CD14-positive monocyte (primary cell): Measurements from ENCODE around the gene NFATC2. TPM values are rescaled to one million over a fixed set of nuclear protein-coding genes. Genes with fewer than 3 reads are reported as not detected.

Experiments used
- DNase-seq, 3 donors: peaks; one replicate each; pipeline ENCODE4 v3.0.0-alpha.2; 2011 to 2022
- H2AFZ ChIP-seq: 2 replicates; pipeline ENCODE4 v1.6.0; 2012; ENCODE audit warnings: mild to moderate bottlenecking, low read depth, low read length, inconsistent platforms; ENCODE audit not compliant: insufficient read depth, poor library complexity, severe bottlenecking
- H3K27ac ChIP-seq, 2 donors: 1 replicate in 1 of 2; 2 replicates in 1 of 2; pipeline ENCODE4 v1.5.1; 2012 to 2013; ENCODE audit warnings: low read length in 2 of 2, control low read depth in 1 of 2, inconsistent platforms in 1 of 2, low read depth in 1 of 2, mild to moderate bottlenecking in 1 of 2
- H3K27me3 ChIP-seq, 2 donors: one replicate each; pipeline versions ENCODE4 v1.6.0 to v1.6.1; 2011 to 2013; ENCODE audit warnings: low read length in 2 of 2; ENCODE audit not compliant: control insufficient read depth in 2 of 2, insufficient read depth in 2 of 2
- H3K36me3 ChIP-seq, 2 donors: replicated peaks in 1 of 2; 1 replicate in 1 of 2; 2 replicates in 1 of 2; pipeline versions ENCODE4 v1.5.1 to v1.6.1; 2012 to 2013; ENCODE audit warnings: low read length in 2 of 2, control low read depth in 1 of 2, inconsistent platforms in 1 of 2, mild to moderate bottlenecking in 1 of 2; ENCODE audit not compliant: insufficient read depth in 2 of 2, control insufficient read depth in 1 of 2
- H3K4me1 ChIP-seq, 2 donors: 1 replicate in 1 of 2; 2 replicates in 1 of 2; pipeline versions ENCODE4 v1.5.1 to v1.6.1; 2012 to 2013; ENCODE audit warnings: low read length in 2 of 2, control low read depth in 1 of 2, inconsistent platforms in 1 of 2, mild to moderate bottlenecking in 1 of 2, moderate library complexity in 1 of 2; ENCODE audit not compliant: insufficient read depth in 2 of 2, control insufficient read depth in 1 of 2
- H3K4me2 ChIP-seq: replicated peaks from 2 replicates; pipeline ENCODE3; 2012; ENCODE audit warnings: low read length, moderate library complexity, mild to moderate bottlenecking; ENCODE audit not compliant: poor library complexity, severe bottlenecking; ENCODE audit errors: extremely low read depth
- H3K4me3 ChIP-seq, 3 experiments: fragments of 200-600 bp in 1 of 3; sonication (generic) in 1 of 3; replicated peaks in 1 of 3; 1 replicate in 2 of 3; 2 replicates in 1 of 3; pipeline ENCODE4 v1.5.1; 2011 to 2013; ENCODE audit warnings: low read length in 3 of 3, mild to moderate bottlenecking in 3 of 3, control low read depth in 2 of 3, low read depth in 2 of 3, inconsistent platforms in 1 of 3, moderate library complexity in 1 of 3
- H3K79me2 ChIP-seq: 2 replicates; pipeline ENCODE4 v1.6.0; 2012; ENCODE audit warnings: mild to moderate bottlenecking, control low read depth, inconsistent platforms, low read length, moderate library complexity; ENCODE audit not compliant: insufficient read depth
- H3K9ac ChIP-seq: 2 replicates; pipeline ENCODE4 v1.6.0; 2017; ENCODE audit warnings: low read length, mild to moderate bottlenecking; ENCODE audit not compliant: insufficient read depth, poor library complexity, severe bottlenecking
- H3K9me3 ChIP-seq, 2 donors: replicated peaks in 1 of 2; 1 replicate in 1 of 2; 2 replicates in 1 of 2; pipeline versions ENCODE4 v1.5.1 to v1.6.1; 2012 to 2013; ENCODE audit warnings: low read length in 2 of 2, control low read depth in 1 of 2; ENCODE audit not compliant: control insufficient read depth in 1 of 2, insufficient read depth in 1 of 2
- H4K20me1 ChIP-seq: 2 replicates; pipeline ENCODE4 v1.6.0; 2012; ENCODE audit warnings: mild to moderate bottlenecking, low read length, control low read depth, moderate library complexity; ENCODE audit not compliant: insufficient read depth
- H3K27ac Mint-ChIP-seq, 7 donors: one replicate each; pipeline ENCODE4 v1.8.0; 2020; ENCODE audit warnings: mild to moderate bottlenecking in 7 of 7, mixed read lengths in 7 of 7, moderate library complexity in 6 of 7, inconsistent platforms in 2 of 7
- H3K27me3 Mint-ChIP-seq, 3 donors: one replicate each; pipeline ENCODE4 v1.8.0; 2021 to 2022; ENCODE audit warnings: low read depth in 3 of 3, mild to moderate bottlenecking in 3 of 3, mixed read lengths in 3 of 3, moderate library complexity in 3 of 3, inconsistent platforms in 1 of 3
- H3K36me3 Mint-ChIP-seq, 2 donors: one replicate each; pipeline ENCODE4 v1.8.0; 2020; ENCODE audit warnings: mixed read lengths in 2 of 2, inconsistent platforms in 1 of 2, mild to moderate bottlenecking in 1 of 2
- H3K4me1 Mint-ChIP-seq: one replicate; pipeline ENCODE4 v1.8.0; 2020; ENCODE audit warnings: mild to moderate bottlenecking, mixed read lengths
- H3K4me3 Mint-ChIP-seq, 2 donors: one replicate each; pipeline ENCODE4 v1.8.0; 2020; ENCODE audit warnings: mild to moderate bottlenecking in 2 of 2, mixed read lengths in 2 of 2, moderate library complexity in 1 of 2
- H3K9me3 Mint-ChIP-seq, 7 donors: one replicate each; pipeline ENCODE4 v1.8.0; 2020 to 2022; ENCODE audit warnings: mixed read lengths in 7 of 7, mild to moderate bottlenecking in 6 of 7, moderate library complexity in 6 of 7, inconsistent platforms in 2 of 7
- WGBS: methylation state at CpG from one replicate; pipeline ENCODE4 v1.1.5; 2013; ENCODE audit warnings: missing lambda C conversion rate; ENCODE audit not compliant: insufficient coverage; 5-methylcytosine and 5-hydroxymethylcytosine counted together
- intact Hi-C, 2 donors: fragments of 100-400 bp; cut with micrococcal nuclease; formaldehyde crosslinking; loops; one replicate each; pipeline versions ENCODE4 v1.15.0 to v1.15.1; 2023
- polyA plus RNA-seq, 3 donors: library from polyadenylated mRNA; depleted of rRNA in 1 of 3; unstranded in 2 of 3; stranded (reverse) in 1 of 3; fragments of 300-500 nt in 2 of 3; fragments of >200 nt in 1 of 3; fragmentation: Illumina TruSeq in 2 of 3; gene quantifications; 1 replicate in 2 of 3; 2 replicates in 1 of 3; pipeline ENCODE4 v1.2.3, GENCODE V29; 2012 to 2021
- TF ChIP-seq, protein P1 (sequence below): fragments of 200-600 bp; IDR thresholded peaks from one replicate; pipeline ENCODE4 v1.8.0; 2022; ENCODE audit warnings: antibody characterized with exemption, mild to moderate bottlenecking

The NFATC2 gene
- polyA plus RNA-seq, 3 donors: 0.03 to 0.18 (median 0.11) TPM

DNA sequence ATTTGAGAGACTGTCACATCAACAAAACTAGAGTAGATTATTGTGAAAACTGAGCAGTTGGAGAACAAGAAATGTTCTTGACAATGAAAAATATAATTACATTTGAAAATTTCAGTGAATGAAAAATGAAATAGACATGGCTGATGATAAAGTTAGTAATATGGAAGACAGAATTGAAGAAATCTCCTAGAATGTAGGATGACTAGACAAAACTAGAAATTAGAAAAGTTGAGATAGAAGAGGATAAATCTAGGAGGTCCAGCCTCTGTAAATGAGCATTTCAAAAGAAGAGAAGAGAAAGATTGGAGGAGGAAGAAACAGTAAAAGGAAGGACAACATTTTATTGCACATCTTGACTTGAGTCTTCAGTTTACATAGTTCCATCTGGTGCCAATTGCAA is 178.7 kb downstream of the NFATC2 start:
- Histone ChIP-seq H3K4me2 (no peak overlapping the region), H3K4me3 (no peak overlapping the region), H2AFZ (no peak overlapping the region), H3K79me2 (no peaks in the 10 kb centered on the region), H3K27me3 (no peaks in the 10 kb centered on the region), H3K27ac (no peak overlapping the region), H4K20me1 (no peaks in the 10 kb centered on the region), H3K9me3 (no peaks in the 10 kb centered on the region), H3K36me3 (no peaks in the 10 kb centered on the region), H3K4me1 (no peaks in the 10 kb centered on the region), H3K9ac (no peak overlapping the region)
- Mint-ChIP-seq H3K4me3 (no peak overlapping the region), H3K9me3 (peaks cover 2 to 8% (median 2%) of the 10 kb centered on the region in 7 donors), H3K4me1 (no peaks in the 10 kb centered on the region), H3K27ac (no peak overlapping the region), H3K27me3 (peaks cover 3 to 12% (median 6%) of the 10 kb centered on the region in 3 donors), H3K36me3 (no peaks in the 10 kb centered on the region)
- intact Hi-C loops: no loop called here
- no peak for DNase-seq
- TF ChIP-seq, protein P1, sequence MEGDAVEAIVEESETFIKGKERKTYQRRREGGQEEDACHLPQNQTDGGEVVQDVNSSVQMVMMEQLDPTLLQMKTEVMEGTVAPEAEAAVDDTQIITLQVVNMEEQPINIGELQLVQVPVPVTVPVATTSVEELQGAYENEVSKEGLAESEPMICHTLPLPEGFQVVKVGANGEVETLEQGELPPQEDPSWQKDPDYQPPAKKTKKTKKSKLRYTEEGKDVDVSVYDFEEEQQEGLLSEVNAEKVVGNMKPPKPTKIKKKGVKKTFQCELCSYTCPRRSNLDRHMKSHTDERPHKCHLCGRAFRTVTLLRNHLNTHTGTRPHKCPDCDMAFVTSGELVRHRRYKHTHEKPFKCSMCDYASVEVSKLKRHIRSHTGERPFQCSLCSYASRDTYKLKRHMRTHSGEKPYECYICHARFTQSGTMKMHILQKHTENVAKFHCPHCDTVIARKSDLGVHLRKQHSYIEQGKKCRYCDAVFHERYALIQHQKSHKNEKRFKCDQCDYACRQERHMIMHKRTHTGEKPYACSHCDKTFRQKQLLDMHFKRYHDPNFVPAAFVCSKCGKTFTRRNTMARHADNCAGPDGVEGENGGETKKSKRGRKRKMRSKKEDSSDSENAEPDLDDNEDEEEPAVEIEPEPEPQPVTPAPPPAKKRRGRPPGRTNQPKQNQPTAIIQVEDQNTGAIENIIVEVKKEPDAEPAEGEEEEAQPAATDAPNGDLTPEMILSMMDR: no peak

DNA sequence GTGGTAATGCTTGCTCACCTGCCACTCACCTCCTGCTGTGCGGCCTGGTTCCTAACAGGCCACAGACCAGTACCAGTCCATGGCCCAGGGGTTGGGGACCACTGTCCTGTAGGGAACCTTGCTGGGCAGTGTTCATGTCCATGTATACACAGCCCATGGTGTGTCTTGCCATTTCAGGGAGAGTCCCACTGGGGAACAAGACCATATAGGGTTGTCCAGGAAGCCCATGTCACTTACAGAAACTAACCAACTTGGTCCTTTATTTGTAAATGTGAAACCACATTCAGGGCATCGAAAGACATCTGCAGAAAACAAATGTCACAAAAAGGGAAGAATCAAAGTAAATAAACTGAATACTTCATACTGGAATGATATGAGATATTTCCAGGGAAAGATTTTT is 179.1 kb downstream of the NFATC2 start:
- Histone ChIP-seq H3K9me3 (no peaks in the 10 kb centered on the region), H3K27me3 (no peaks in the 10 kb centered on the region), H3K4me3 (no peak overlapping the region), H3K27ac (no peak overlapping the region), H4K20me1 (no peaks in the 10 kb centered on the region), H3K79me2 (no peaks in the 10 kb centered on the region), H3K9ac (no peak overlapping the region), H2AFZ (no peak overlapping the region), H3K4me2 (no peak overlapping the region), H3K36me3 (no peaks in the 10 kb centered on the region), H3K4me1 (no peaks in the 10 kb centered on the region)
- WGBS: 92% methylated on average over 1 of the region's 2 CpGs
- Mint-ChIP-seq H3K27ac (no peak overlapping the region), H3K27me3 (peaks cover 3 to 12% (median 6%) of the 10 kb centered on the region in 3 donors), H3K4me3 (no peak overlapping the region), H3K36me3 (no peaks in the 10 kb centered on the region), H3K4me1 (no peaks in the 10 kb centered on the region), H3K9me3 (peaks cover 2 to 8% (median 2%) of the 10 kb centered on the region in 7 donors)
- DNase-seq: no peak
- TF ChIP-seq, protein P1: no peak
- intact Hi-C loops: no loop called here
